CD4-positive, alpha-beta T cell treated with Interleukin-15 for 4 hours (primary cell): Measurements from ENCODE around the gene PKIG.
"Not testable (repeated sequence)": the region's sequence is repeated elsewhere in the genome, so short reads cannot be mapped to it uniquely, and the experiment has no call there.

ENCODE experiments used
- DNase-seq: peaks from one replicate; pipeline ENCODE4 v3.0.0-alpha.2; 2020; ENCODE audit warnings: low spot score

The PKIG gene

DNA sequence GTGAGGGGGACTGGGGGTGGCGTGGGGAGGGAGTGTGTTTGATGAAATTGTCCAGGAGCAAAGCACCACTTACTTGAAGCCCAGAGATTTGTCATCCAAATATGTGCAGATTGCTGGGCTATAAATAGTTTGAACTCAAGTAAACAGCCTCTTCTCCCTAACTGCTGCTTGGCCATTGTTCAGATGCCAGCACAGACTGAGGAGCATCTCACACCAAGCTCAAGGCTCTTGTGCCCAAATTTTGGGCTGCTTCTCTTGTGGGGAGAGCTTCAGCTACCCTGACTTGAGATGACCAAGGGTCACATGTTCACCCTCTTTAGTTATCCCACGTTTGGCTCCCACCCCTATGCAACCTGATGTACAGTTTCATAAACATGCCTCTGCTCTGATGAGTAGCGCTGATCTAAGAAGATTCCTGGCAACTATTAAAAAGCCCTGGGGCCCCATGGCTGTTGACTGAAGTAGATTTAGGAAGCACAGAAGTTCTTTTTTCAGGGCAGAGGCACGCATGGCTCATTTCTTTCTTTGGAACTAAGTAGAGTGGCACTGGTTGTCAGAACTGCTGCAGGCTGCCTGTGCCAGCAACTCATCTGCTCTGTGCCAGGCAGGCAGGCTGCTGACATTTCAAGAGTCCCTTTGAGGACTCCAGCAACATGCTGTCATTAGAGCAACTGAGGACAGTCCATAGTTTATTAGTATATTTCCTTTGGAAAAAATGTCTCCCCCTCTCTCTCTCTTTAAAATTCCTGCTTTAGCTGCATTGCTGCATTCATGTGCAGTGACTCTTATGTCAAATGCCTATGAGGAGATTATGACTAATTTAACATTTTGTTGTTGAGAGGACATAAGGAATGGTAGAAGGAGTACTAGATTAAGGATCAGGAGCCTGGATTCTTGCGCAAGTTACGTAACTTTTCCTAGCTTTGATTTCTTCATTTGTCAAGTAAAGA, 9.6 kb upstream of the PKIG start:
- DNase-seq, result no peak

DNA sequence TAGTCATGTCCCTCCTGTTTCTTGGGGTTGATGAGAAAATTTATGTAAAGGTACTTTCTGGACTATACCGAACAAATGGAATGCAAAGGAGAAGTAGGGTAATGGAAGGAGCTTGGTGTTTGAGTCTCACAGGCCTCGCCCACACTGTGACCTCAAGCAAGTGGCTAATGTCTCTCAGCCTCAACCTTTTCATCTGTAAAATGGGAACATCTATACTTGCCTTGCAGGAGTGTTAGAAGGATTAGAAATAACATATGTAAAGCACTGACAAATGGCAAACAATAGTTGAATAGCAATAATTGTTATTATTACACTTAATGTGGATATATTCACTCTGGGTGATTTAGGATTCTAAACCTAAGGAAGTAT, 8.9 kb upstream of the PKIG start:
- DNase-seq, result no peak

DNA sequence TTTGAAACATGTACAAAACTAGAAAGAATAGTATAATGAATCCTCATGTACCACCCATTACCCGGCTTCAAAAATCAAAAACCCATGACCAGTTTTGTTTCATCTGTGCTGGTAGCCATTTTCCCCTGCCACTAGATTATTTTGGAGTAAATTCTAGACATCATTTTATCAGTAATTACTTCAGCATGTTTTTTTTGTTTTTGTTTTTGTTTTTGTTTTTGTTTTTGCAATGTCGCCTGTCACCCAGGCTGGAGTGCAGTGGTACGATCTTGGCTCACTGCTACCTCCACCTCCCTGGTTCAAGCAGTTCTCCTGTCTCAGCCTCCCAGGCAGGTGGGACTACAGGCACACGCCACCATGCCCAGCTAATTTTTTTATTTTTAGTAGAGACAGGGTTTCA, 8.0 kb upstream of the PKIG start:
- no peak for DNase-seq

DNA sequence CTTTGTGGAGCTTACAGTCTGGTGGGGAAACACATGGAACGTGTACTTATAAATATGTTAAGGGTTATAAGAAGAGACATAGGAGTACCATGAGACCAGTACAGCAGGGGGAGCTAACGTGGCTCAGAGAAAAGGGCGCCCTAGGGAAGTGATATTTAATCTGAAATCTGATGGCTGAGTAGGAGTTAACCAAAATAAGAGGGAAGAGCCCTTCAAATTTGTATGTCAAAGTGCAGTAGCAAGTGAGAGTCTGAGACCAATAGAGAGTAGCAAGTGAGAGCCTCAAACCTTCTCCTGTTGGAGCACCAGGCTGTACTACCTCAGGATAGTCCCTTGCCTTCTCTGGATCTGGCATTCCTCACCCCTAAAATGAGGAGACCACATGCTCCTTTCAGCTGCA, 6.1 kb upstream of the PKIG start:
- no peak for DNase-seq

DNA sequence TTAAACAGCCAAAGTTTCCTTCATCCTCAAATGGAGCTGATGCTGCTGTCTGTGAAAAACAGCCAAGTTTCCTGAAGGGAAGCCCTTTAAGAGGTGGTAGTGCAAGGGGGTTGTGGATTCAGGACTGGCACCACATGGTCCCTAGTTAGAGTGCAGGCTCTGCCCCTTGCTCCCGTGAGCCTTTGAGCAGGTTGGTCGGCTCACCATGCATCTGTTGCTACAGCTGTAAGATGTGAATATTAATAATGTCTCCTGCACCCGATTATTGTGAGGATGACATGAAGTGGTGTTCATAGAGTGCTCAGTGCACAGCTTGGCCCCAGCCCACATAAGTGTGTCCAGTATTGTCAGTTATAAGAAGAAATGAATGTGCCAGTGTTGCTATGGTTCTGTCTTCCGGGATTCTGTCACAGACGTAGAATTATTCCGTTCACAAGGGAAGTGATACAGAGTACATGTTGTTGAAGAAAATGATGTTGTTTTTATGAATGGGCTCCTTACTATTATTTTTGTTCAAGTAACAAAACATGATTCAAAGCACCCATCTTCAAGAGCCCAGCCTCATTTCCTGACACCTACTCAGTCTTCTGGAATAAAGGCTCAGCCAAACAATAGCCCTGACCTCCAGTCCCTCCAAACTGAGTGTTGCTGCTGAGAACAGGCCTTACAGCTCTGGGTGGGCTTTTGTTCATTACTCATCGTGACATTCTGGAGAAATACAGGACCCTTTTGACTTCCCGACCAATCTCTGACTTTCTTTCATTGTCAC, 2.9 kb upstream of the PKIG start:
- no peak for DNase-seq

DNA sequence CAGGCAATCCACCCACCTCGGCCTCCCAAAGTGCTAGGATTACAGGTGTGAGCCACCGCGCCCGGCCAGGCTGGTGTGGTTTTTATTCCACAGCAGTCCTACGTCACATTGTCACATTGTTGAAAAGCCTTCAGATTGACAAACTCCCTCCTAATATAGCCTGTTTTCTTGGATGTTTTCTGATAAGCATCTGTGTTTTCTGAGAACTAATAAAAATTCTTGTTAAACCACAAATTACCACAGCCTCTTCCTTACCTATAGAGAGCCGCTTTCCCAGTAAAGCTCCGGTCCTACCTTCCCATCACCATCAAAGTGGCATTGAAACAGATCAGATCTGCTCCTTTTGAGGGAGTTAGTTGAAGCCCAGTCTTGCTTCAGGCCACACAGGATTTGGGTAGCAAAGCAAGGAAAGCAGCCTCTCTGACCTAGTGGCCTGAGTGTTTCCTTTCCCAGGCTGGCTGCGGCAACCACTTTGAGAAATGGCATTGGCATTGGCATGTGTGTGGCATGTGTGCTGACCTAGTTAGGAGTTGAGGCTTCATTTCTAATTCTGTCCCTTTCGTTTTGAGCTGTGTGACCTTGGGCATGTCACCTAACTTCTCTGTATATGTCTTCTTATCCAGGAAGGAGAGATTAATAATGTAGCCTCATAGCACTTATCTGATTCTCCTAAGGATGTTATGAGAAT, 1.7 kb upstream of the PKIG start:
- DNase-seq, result no peak

DNA sequence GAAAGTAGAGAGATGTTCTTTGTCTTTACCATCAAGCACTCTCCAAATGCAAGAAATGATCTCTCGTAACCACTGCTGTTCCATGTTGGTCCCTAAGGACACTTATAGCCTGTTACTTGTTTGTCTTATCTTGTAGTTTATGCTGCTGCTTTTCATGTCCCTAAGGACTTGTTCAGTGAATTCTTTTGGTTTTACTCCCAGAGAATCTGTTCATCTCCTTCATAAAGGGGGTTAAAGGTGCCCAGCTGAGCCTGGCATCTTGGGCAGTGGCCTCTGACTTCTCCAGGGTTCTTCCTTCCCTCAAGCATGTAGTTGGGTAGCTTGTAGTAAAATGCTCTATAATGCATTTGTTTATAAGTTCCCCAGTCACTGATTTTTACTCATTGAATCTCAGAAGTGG, 864 bp upstream of the PKIG start:
- no peak for DNase-seq

DNA sequence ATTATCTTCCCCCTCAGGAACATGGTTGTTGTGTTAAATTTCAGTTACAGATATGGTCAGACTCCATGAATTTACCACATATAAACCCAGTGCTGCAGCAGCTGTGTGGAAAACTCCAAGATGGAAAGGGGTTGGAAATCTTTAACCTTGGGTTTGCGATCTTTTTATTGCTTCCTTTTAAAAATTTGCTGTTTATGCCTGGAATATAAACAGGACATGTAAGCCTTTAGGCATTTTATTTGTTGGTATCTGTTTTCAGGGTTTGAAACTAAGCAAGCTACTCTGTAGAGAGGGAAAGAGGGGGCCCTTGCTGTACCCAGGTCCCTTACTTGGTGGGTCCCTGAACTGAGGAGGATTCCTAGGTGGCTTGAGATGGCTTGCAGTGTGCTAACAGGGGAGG, 778 bp downstream of the PKIG start:
- DNase-seq, result no peak

DNA sequence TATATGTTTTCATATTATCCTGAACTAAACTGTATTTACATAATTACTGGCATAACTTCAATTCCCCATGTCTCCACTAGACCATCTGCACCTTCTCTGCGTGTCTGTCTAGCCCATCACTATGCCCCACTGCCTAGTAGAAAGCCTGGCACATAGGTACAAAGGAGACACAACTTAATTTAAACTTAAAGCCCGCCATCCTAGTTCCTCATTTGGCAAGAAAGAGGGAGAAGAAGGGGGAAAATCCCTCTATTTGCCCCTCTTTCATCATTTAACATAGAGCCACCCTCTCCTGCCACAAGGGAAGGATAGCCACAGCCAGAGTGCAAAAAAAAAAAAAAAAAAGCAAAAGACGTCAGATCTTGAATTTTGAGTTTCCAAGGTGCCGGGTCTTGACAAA, 1.8 kb downstream of the PKIG start:
- no peak for DNase-seq

DNA sequence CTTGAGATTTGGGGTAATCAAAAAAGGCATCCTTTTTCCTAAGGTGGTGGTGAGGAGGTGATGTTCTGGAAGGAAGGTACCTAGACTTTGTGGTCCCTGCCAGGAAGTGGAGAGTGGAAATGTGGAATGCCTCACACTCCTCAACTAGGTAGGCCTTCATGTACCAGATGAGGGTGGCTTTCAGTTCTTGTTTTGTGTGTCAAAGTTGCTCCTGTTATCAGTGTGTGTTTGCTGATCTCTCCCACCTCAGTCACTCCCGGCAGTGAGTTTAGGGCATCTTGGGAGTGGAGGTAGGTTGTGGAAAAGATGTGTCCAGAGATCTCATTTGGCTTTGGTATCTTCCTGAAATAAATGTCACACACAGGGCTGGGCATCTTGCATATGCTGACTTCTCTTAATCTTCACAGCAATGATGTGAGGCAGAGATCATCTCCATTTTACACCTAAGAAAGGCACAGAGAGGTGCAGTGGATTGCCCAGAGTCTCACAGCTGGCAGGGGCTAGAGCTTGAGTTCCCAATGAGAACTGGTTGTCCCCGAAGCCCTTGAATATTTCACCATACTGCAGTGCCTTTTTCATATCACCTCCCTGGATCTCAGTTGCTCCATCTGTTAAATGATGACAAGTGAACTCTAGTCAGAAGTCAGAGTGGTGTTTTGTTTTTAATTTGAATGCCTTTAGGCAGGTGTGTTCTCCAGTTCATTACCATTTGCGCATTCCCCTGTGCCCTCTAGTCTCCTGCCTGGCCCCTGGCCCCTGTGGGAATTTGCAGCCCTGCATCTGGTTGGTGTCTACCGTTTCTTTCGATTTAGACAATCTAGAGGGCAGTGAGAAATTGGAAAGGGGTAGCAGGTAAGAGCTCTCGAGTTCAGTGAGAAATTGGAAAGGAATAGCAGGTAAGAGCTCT, 2.9 kb downstream of the PKIG start:
- no peak for DNase-seq

DNA sequence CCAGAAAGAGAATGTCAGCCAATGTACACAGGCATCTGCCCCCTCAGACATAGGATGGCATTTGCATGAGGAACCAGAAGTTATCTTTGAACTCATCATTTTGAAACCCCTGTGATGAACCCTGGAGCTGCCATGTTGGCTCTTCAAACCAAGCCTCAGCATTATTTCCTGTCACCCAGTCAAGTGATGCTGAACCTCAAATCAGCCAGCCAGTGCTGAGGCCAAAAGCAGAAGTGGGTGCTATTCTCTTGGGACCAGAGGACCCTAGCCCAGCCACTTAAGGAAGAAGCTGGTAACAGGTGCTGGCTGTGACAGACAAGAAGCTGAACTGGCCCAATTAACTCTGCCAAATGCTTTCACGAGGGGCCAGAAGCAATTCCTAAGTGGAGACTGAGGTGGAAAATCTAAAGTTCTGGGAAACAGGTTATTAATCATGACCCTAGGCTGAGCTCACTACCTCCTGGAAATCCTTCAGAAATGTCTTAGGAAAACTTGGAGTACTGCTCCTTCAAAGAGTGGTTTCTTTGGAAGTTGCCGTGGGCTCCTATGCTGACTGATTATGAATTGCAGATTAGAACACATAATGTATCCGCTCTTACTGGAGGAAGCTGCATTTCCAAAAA, 4.0 kb downstream of the PKIG start:
- no peak for DNase-seq

DNA sequence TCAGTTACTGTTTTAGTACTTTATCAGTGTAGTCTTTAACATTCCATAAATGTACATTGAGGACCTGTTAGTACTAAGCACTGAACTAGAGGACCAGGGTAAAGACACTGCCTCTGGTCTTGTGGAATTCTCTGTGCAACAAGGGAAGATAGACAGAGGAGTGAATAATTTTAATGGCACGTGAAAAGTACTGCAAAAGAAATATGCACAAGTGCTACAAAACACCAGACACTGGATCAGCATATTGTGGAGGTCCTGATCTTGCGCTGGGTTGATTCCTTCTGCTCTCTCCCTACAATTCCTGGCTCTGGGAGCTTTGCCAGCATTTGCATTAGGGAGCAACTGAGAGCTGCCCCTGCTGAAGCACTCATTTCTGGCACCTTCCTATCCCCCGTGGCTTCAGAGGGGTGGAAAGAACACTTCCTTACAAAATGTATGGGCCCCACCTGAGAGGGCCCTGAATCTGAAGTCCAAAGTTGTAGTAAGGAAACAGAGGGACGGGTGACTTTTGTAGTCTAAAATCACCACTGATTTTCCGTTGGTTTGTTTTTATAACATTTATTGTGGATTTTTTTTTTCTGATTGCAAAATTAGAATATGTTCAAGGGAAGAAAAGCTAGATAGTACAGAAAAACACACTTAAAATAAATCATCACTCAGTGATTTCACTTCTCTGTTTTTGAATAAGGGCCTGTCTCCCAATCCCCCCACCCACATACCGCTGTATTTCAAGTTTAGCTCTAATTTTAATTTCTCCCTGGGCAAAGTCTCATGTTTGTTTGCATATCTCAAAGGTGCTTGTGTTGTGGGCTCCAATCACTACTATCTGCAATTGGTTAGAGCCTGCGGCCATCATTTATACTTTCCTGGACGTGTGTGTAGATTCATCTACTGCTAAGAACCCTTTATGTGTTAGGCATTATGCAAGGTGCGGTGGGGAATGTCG, 4.9 kb downstream of the PKIG start:
- DNase-seq, result no peak

DNA sequence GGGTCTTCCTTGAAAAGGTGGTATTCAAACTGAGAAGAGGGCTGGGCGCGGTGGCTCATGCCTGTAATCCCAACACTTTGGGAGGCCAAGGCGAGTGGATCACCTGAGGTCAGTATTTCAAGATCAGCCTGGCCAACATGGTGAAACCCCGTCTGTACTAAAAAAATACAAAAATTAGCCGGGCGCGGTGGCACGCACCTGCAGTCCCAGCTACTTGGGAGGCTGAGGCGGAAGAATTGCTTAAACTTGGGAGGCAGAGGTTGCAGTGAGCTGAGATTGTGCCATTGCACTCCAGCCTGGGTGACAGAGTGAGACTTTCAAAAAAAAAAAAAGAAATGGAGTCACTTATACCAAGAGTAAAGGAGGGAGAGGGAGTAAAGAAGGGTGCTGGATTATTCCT, 5.9 kb downstream of the PKIG start:
- DNase-seq, result not testable (repeated sequence)

DNA sequence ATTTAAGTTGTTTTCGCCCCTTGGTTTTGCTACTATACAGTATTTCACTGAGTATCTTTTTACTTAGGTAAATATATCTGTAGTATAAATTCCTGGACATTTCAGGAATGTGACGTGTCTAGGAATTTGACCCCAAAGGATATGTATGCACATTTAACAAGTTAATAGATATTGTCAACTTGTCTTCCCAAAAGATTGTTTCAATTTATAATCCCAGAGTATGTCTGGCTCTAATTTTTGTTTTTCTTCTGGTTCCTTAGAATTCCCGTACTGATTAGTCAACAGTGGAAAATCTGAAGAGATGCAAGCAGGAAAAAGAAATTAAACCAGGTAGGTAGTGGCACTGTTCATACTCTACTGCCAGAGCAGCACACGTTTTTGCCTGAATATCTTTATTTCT, 7.2 kb downstream of the PKIG start:
- DNase-seq, result no peak

DNA sequence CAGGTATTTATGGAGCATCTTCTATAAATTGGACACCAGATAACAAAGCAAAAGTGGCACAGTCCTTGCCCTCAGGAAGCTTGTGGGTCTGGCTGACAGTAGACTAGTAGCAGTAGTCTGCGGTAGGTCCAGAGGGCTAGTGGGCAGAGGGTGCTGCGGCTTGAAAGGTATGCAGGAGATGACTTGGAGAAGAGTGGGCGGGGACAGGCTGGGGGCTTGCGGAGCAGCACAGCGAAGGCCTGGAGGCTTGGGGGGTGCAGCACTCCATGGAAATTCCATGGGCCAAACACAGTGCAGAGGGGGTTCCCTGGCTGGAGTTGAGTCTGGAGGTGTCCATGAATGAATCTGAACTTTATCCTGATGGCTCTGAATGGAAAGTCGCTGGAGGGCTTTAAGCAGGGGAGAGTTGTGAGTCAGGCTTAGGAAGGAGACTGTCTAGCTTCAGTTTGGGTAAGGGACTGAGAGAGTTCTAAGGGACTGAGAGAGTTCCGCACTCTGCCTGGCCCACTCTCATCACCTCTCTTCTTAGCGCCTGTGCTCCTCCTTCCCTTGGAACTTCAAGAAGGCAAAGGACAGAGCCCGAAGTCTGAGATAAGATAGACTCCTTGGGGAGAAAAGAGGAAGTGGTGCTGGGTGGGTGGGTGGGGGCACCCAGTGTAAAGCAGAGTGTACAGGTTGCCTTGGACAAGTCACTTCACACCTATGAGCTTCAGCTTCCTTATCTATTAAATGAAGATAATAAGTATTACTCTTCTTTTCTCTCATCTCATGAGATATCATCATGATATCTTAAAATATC, 8.8 kb downstream of the PKIG start:
- DNase-seq, result no peak

DNA sequence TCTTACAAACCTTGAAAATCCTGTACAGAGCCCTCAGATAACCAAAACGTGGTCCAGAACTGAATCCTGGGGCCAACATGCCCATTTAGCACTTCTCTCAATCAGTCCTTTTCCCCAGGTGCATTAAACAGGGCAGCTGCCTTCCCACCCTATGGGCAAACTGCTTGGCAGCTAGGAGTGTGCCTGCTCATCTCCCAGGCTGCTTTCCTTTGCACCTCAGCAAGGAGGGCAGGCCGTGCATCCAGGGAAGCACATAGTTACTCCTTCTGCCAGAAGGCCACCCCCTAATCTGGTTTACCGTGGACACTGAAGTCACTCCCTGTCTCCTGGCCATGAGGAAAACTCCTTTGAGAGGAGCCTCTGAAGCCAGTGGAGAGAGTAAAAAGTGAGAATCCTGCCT, 10.0 kb downstream of the PKIG start:
- DNase-seq, result no peak

DNA sequence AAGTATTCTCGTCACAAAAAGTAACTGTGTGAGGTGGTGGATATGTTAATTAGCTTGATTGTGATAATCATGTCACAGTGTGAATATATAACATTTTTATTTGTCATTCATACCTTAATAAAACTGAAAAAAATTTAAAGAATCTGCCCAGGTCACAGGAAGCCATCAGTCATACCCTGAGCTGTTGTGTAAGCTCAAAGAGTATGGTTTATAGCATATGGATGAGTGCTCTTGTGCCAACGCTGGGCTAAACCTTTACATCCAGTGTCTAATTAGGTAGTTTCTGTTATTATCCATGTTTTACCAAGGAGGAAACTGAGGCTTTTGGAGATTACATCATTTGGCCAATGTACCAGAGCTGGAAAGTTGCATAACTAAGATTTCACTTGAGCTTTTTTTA, 11.4 kb downstream of the PKIG start:
- no peak for DNase-seq

DNA sequence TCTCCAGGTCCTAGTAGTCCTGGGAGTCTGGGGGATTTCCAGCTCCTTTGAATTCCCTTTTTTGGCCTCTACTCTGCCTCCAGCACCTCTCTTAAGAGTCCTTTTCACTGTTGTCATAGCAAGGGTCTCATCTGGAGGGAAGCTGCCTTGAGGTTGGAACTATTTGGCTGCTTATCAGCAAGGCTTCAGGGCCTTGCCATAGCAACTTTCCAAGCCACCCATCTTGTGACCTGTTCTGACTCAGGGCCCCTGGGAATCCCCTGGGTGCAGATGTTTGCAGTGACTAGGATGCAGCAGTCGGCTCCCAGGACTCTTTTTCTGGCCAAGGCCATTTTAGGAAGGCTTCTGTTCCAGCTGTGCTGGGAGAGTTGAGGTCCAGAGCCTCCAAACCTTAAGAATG, 12.4 kb downstream of the PKIG start:
- no peak for DNase-seq

DNA sequence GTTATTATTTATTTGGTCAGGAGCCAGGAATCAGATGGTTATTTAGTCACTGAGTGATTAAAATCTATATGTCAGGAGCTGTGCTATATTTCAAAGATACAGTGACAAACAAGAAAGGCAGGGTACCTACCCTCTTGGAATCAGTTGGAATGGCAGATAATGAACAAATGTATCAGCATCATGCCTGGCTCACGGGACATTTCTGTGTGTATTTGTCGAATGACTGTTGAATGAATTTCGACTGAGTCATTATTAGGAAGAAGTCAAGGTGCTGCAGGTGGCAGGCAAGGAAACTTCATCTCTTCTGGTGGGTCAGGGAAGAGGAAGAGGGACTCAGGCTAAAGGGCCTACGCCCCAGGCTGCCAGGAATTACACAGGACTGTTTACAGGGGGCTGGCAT, 13.6 kb downstream of the PKIG start:
- no peak for DNase-seq
